ENCODE data around the gene PPFIBP1. TPM values are rescaled to one million over a fixed set of nuclear protein-coding genes. Genes with fewer than 3 reads are reported as not detected.

PPFIBP1 gene
- total RNA-seq, 1 experiment from 2014 or later: 88.6 TPM

- POLR2A ChIA-PET: no interaction called here
- TF ChIP-seq SIN3A (IDR thresholded peaks at IDR 0.05; ENCODE audit: borderline replicate concordance, insufficient read depth, low read depth, low read length): no peak
- no peak for TF ChIP-seq REST (IDR thresholded peaks at IDR 0.05; ENCODE audit: insufficient read depth in 1 of 2, low read depth in 2 of 2, low read length in 1 of 2)
- no peak for TF ChIP-seq CTCF (IDR thresholded peaks at IDR 0.05)
- TF ChIP-seq TCF7L2 (IDR thresholded peaks at IDR 0.05; ENCODE audit: low read depth, low read length): no peak
- no peak for TF ChIP-seq POLR2AphosphoS5 (IDR thresholded peaks at IDR 0.05; ENCODE audit: low read depth, low read length)
- Histone ChIP-seq H3K27me3 (ENCODE audit: control insufficient read depth, insufficient read depth, low read length) (no peaks in the 10 kb centered on the region), H3K4me1 (ENCODE audit: control insufficient read depth, insufficient read depth, low read length) (no peaks in the 10 kb centered on the region), H3K36me3 (ENCODE audit: control insufficient read depth, insufficient read depth, low read length) (peaks cover 3% of the 10 kb centered on the region; the same call in 1 of the 2 replicates), H3K27ac (ENCODE audit: low read length) (no peak overlapping the region), H3K9me3 (ENCODE audit: control insufficient read depth, insufficient read depth, low read depth, low read length) (no peaks in the 10 kb centered on the region), H3K4me3 (ENCODE audit: low read depth in 2 of 2, low read length in 2 of 2) (no peak overlapping the region)
- DNase-seq (ENCODE audit: low read depth, low spot score) (no peak), ATAC-seq (no peak)
- in situ Hi-C loops (cut with HindIII; ENCODE audit: low pct_unique_long_range_greater_than_20kb, low sequenced_read_pairs): no loop called here
- BruUV-seq (replicated peaks): no TSS peak
- CTCF ChIA-PET: no interaction called here
- intact Hi-C loops (cut with micrococcal nuclease; ENCODE audit: unreplicated experiment): no loop called here
Observed at GRCh38 chr12:27672051-27672450, 148.0 kb downstream of the PPFIBP1 start.

- H3K4me1 ChIP-seq (ENCODE audit: control insufficient read depth, insufficient read depth, low read length): no peaks in the 10 kb centered on the region
- intact Hi-C loops (cut with micrococcal nuclease; ENCODE audit: unreplicated experiment): no loop called here
- BruUV-seq (replicated peaks): no TSS peak
- DNase-seq (ENCODE audit: low read depth, low spot score) (no peak), ATAC-seq (no peak)
- TF ChIP-seq TCF7L2 (IDR thresholded peaks at IDR 0.05; ENCODE audit: low read depth, low read length) (no peak), SIN3A (IDR thresholded peaks at IDR 0.05; ENCODE audit: borderline replicate concordance, insufficient read depth, low read depth, low read length) (no peak), POLR2AphosphoS5 (IDR thresholded peaks at IDR 0.05; ENCODE audit: low read depth, low read length) (no peak), REST (IDR thresholded peaks at IDR 0.05; ENCODE audit: insufficient read depth in 1 of 2, low read depth in 2 of 2, low read length in 1 of 2) (no peak), CTCF (IDR thresholded peaks at IDR 0.05) (no peak)
- H3K4me3 ChIP-seq (ENCODE audit: low read depth in 2 of 2, low read length in 2 of 2): no peak overlapping the region
- CTCF ChIA-PET: no interaction called here
- no peaks in the 10 kb centered on the region for H3K9me3 ChIP-seq (ENCODE audit: control insufficient read depth, insufficient read depth, low read depth, low read length)
- in situ Hi-C loops (cut with HindIII; ENCODE audit: low pct_unique_long_range_greater_than_20kb, low sequenced_read_pairs): no loop called here
- POLR2A ChIA-PET: no interaction called here
- H3K27ac ChIP-seq (ENCODE audit: low read length): no peak overlapping the region
- no peaks in the 10 kb centered on the region for H3K27me3 ChIP-seq (ENCODE audit: control insufficient read depth, insufficient read depth, low read length)
- H3K36me3 ChIP-seq (ENCODE audit: control insufficient read depth, insufficient read depth, low read length): no peaks in the 10 kb centered on the region
Observed at GRCh38 chr12:27672643-27673042, 148.6 kb downstream of the PPFIBP1 start.
